Measurements from ENCODE around the gene SLC22A12. TPM values are rescaled to one million over a fixed set of nuclear protein-coding genes. Genes with fewer than 3 reads are reported as not detected.
A peak's percentile ranks its signal among the peaks of the same experiment; 100 is the strongest.

The SLC22A12 gene
- polyA plus RNA-seq, 1 donor from 2014 or later, result not detected

GRCh38 chr11:64638829-64639228, 47.8 kb downstream of the SLC22A12 start:
- Histone ChIP-seq H3F3A (ENCODE audit: insufficient read depth, low read length, poor library complexity, severe bottlenecking) (no peaks in the 10 kb centered on the region), H3K9me2 (ENCODE audit: insufficient read depth, low read length) (no peaks in the 10 kb centered on the region), H3K27ac (ENCODE audit: low read length) (peak overlapping the region; percentile 77), H3K27me3 (ENCODE audit: insufficient read depth, low read depth, low read length) (no peaks in the 10 kb centered on the region), H3K9ac (ENCODE audit: low read length) (no peak overlapping the region), H2AFZ (ENCODE audit: low read depth, low read length) (no peak overlapping the region), H3K4me2 (ENCODE audit: low read length) (peak overlapping the region; percentile 63), H3K9me3 (ENCODE audit: low read length) (no peaks in the 10 kb centered on the region), H3K79me2 (replicated peaks; ENCODE audit: insufficient read depth, low read length) (peaks cover 49% of the 10 kb centered on the region), H4K20me1 (ENCODE audit: insufficient read depth) (no peaks in the 10 kb centered on the region), H3K4me3 (ENCODE audit: low read length) (peak overlapping the region; percentile 89), H3K36me3 (ENCODE audit: insufficient read depth, low read length) (no peaks in the 10 kb centered on the region)
- TF ChIP-seq, protein P1, sequence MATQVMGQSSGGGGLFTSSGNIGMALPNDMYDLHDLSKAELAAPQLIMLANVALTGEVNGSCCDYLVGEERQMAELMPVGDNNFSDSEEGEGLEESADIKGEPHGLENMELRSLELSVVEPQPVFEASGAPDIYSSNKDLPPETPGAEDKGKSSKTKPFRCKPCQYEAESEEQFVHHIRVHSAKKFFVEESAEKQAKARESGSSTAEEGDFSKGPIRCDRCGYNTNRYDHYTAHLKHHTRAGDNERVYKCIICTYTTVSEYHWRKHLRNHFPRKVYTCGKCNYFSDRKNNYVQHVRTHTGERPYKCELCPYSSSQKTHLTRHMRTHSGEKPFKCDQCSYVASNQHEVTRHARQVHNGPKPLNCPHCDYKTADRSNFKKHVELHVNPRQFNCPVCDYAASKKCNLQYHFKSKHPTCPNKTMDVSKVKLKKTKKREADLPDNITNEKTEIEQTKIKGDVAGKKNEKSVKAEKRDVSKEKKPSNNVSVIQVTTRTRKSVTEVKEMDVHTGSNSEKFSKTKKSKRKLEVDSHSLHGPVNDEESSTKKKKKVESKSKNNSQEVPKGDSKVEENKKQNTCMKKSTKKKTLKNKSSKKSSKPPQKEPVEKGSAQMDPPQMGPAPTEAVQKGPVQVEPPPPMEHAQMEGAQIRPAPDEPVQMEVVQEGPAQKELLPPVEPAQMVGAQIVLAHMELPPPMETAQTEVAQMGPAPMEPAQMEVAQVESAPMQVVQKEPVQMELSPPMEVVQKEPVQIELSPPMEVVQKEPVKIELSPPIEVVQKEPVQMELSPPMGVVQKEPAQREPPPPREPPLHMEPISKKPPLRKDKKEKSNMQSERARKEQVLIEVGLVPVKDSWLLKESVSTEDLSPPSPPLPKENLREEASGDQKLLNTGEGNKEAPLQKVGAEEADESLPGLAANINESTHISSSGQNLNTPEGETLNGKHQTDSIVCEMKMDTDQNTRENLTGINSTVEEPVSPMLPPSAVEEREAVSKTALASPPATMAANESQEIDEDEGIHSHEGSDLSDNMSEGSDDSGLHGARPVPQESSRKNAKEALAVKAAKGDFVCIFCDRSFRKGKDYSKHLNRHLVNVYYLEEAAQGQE (IDR thresholded peaks at IDR 0.05; ENCODE audit: borderline replicate concordance), result no peak
- TF ChIP-seq TAF1 (IDR thresholded peaks at IDR 0.05; ENCODE audit: low read depth) (no peak), EP300 (conservative IDR thresholded peaks at IDR 0.05; ENCODE audit: poor library complexity, severe bottlenecking) (no peak), CTCF (IDR thresholded peaks at IDR 0.05; ENCODE audit: poor library complexity, severe bottlenecking) (no peak), POLR2AphosphoS5 (IDR thresholded peaks at IDR 0.05) (no peak), SMC3 (conservative IDR thresholded peaks at IDR 0.05; ENCODE audit: poor library complexity) (no peak), RAD21 (conservative IDR thresholded peaks at IDR 0.05) (no peak), MXI1 (conservative IDR thresholded peaks at IDR 0.05; ENCODE audit: poor library complexity, severe bottlenecking) (no peak), EZH2 (IDR thresholded peaks at IDR 0.05; ENCODE audit: borderline replicate concordance, insufficient read depth, low read length, poor library complexity, severe bottlenecking) (no peak)

GRCh38 chr11:64639885-64640284, 48.9 kb downstream of the SLC22A12 start:
- H3K36me3 ChIP-seq (ENCODE audit: insufficient read depth, low read length), result no peaks in the 10 kb centered on the region
- no peak overlapping the region for H2AFZ ChIP-seq (ENCODE audit: low read depth, low read length)
- no peaks in the 10 kb centered on the region for H3K9me2 ChIP-seq (ENCODE audit: insufficient read depth, low read length)
- H3K27ac ChIP-seq (ENCODE audit: low read length), result no peak overlapping the region
- no peaks in the 10 kb centered on the region for H3K27me3 ChIP-seq (ENCODE audit: insufficient read depth, low read depth, low read length)
- no peak overlapping the region for H3K9ac ChIP-seq (ENCODE audit: low read length)
- TF ChIP-seq TAF1 (IDR thresholded peaks at IDR 0.05; ENCODE audit: low read depth) (no peak), EZH2 (IDR thresholded peaks at IDR 0.05; ENCODE audit: borderline replicate concordance, insufficient read depth, low read length, poor library complexity, severe bottlenecking) (no peak), EP300 (conservative IDR thresholded peaks at IDR 0.05; ENCODE audit: poor library complexity, severe bottlenecking) (no peak), MXI1 (conservative IDR thresholded peaks at IDR 0.05; ENCODE audit: poor library complexity, severe bottlenecking) (no peak), SMC3 (conservative IDR thresholded peaks at IDR 0.05; ENCODE audit: poor library complexity) (no peak), RAD21 (conservative IDR thresholded peaks at IDR 0.05) (no peak), POLR2AphosphoS5 (IDR thresholded peaks at IDR 0.05) (no peak), CTCF (IDR thresholded peaks at IDR 0.05; ENCODE audit: poor library complexity, severe bottlenecking) (no peak)
- TF ChIP-seq, protein P1 (IDR thresholded peaks at IDR 0.05; ENCODE audit: borderline replicate concordance), result no peak
- no peaks in the 10 kb centered on the region for H3F3A ChIP-seq (ENCODE audit: insufficient read depth, low read length, poor library complexity, severe bottlenecking)
- peaks cover 49% of the 10 kb centered on the region for H3K79me2 ChIP-seq (replicated peaks; ENCODE audit: insufficient read depth, low read length)
- H3K4me2 ChIP-seq (ENCODE audit: low read length), result no peak overlapping the region
- no peaks in the 10 kb centered on the region for H4K20me1 ChIP-seq (ENCODE audit: insufficient read depth)
- no peaks in the 10 kb centered on the region for H3K9me3 ChIP-seq (ENCODE audit: low read length)
- peak overlapping the region; percentile 89 for H3K4me3 ChIP-seq (ENCODE audit: low read length)
